GM18907 (cell line): ENCODE results near the gene HBZ.
"Not testable (repeated sequence)": the region's sequence is repeated elsewhere in the genome, so short reads cannot be mapped to it uniquely, and the experiment has no call there.

ENCODE experiments used
- ATAC-seq: cut with Tn5 transposase; IDR thresholded peaks from one replicate; pipeline ENCODE4 v1.9.1; 2021; ENCODE audit warnings: mild to moderate bottlenecking, moderate library complexity; ENCODE audit not compliant: unreplicated experiment

The HBZ gene

GRCh38 chr16:177981-178667, 25.7 kb downstream of the HBZ start:
- ATAC-seq, result no peak

- no peak for ATAC-seq
Measured at GRCh38 chr16:178668-179015, 26.2 kb downstream of the HBZ start.

GRCh38 chr16:179211-180092, 27.0 kb downstream of the HBZ start:
- no peak for ATAC-seq

- no peak for ATAC-seq
Measured at GRCh38 chr16:180101-180675, 27.7 kb downstream of the HBZ start, which contains the start of gene HBQ1. Gene HBQ1, plus strand, starts transcription at chr16:180459. Its CDS starts 28 bp downstream, at chr16:180487.

GRCh38 chr16:180681-181564, 28.5 kb downstream of the HBZ start:
- ATAC-seq, result peak; percentile 56

GRCh38 chr16:181565-182021, 29.1 kb downstream of the HBZ start:
- ATAC-seq, result no peak

GRCh38 chr16:183005-183404, 30.6 kb downstream of the HBZ start:
- ATAC-seq, result no peak

GRCh38 chr16:185213-185612, 32.8 kb downstream of the HBZ start:
- no peak for ATAC-seq

GRCh38 chr16:185691-186090, 33.2 kb downstream of the HBZ start:
- no peak for ATAC-seq

GRCh38 chr16:187330-187729, 34.9 kb downstream of the HBZ start:
- ATAC-seq, result no peak

- no peak for ATAC-seq
Measured at GRCh38 chr16:188674-189073, 36.2 kb downstream of the HBZ start.

- ATAC-seq, result no peak
Measured at GRCh38 chr16:189604-190186, 37.3 kb downstream of the HBZ start.

- no peak for ATAC-seq
Measured at GRCh38 chr16:191831-192230, 39.4 kb downstream of the HBZ start.

GRCh38 chr16:192686-193085, 40.2 kb downstream of the HBZ start:
- no peak for ATAC-seq

GRCh38 chr16:193441-193840, 41.0 kb downstream of the HBZ start:
- no peak for ATAC-seq

GRCh38 chr16:194516-194915, 42.1 kb downstream of the HBZ start:
- no peak for ATAC-seq

GRCh38 chr16:200388-200787, 47.9 kb downstream of the HBZ start:
- ATAC-seq, result no peak

GRCh38 chr16:203246-203645, 50.8 kb downstream of the HBZ start:
- no peak for ATAC-seq

GRCh38 chr16:204046-204445, 51.6 kb downstream of the HBZ start:
- ATAC-seq, result not testable (repeated sequence)
